Ramos (cell line): ENCODE measurements around the gene STKLD1.
"Not testable (repeated sequence)": the region's sequence is repeated elsewhere in the genome, so short reads cannot be mapped to it uniquely, and the experiment has no call there.

Source experiments
- in situ Hi-C: fragments of 300-500 bp; cut with MboI; formaldehyde crosslinking; loops from one replicate; pipeline ENCODE4 v1.14.3; 2022; ENCODE audit warnings: low sequenced_read_pairs; ENCODE audit not compliant: unreplicated experiment

The STKLD1 gene

GRCh38 chr9:133430244-133430643 is 54.1 kb downstream of the STKLD1 start:
- in situ Hi-C loops: no loop called here

DNA sequence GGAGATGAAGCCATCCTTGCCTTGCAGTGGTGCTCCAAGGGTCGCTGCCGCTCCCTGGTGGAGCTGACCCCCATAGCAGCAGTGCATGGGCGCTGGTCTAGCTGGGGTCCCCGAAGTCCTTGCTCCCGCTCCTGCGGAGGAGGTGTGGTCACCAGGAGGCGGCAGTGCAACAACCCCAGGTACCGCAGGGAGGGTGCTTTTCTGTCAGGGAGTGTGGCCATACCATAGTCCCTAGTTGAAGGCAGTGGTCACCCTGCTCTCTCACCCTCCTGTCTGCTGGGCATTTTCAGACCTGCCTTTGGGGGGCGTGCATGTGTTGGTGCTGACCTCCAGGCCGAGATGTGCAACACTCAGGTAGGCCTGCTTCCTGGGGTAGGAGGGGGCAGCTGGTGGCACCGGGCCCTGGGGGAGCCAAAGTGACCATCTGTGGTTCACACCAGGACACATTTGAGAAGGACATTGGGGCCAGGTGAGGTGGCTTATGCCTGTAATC is 57.2 kb downstream of the STKLD1 start:
- in situ Hi-C loops: no loop called here

DNA sequence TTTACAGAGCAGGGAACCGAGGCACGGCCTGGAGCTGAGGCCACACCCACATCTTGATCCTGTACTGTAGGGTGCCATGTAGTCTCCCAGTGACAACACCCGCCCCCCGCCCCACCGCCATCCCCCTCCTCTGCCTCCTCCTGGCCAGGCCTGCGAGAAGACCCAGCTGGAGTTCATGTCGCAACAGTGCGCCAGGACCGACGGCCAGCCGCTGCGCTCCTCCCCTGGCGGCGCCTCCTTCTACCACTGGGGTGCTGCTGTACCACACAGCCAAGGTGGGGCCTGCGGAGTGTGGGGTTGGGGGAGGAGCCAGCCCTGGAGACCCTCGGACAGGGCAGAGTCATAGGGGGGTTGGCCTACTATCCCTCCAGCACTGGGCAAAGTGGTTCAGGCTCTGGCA is 60.5 kb downstream of the STKLD1 start:
- in situ Hi-C loops: no loop called here

- in situ Hi-C loops: no loop called here
Measured at GRCh38 chr9:133437753-133438531, 61.8 kb downstream of the STKLD1 start.

DNA sequence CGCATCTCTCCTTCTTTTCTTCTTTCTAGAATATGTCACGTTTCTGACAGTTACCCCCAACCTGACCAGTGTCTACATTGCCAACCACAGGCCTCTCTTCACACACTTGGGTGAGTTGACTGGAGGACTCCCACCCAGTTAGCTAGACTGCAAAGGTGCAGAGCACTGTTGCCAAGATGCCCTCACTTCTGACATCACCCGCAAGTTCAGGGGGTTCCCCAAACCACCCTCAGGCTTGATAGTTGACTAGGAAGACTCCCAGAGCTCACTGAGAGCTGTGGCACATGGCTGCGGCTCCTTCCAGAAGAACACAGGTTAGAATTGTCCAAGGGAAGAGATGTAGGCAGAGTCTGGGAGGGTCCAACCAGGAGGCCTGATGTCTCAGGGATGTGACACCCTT is 63.2 kb downstream of the STKLD1 start:
- in situ Hi-C loops: no loop called here

DNA sequence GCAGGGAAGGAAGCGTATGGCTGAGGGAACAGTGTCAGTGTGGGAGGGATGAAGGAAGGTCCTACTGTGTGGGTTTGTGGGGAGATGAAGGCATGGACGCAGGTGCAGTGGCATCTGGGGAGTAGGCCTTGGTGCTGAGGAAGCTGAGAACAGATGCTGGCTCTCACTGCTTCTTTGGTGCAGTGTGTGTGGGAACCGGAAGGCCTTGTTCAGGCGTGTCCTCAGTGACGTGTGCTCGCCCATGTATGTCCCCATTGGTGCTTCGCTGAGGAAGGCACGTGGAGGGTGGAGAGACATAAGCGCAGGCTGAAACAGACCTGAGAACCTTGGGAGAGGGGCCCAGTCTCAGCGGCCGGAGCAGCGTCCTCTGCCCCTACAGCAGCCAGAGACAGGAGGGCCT is 64.7 kb downstream of the STKLD1 start:
- in situ Hi-C loops: no loop called here

DNA sequence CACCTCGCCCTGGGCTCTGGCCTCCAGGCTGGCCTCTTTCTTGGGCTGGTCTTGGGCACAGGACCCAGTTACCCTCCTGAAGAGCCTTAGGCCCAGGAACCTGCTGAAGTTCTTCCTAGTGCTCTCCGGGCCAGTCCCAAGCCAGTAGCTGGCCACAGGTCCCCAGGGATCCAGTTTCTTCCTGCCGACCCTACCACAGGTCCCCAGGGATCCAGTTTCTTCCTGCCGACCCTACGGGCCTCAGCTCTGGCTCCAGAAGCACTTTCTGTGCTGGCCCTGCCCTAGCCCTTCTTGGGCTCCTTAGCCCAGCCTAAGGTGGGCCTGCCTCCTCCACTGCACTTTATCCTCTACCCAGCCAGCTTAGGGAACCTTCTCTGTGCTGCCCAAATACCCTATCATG is 65.4 kb downstream of the STKLD1 start:
- in situ Hi-C loops: no loop called here

DNA sequence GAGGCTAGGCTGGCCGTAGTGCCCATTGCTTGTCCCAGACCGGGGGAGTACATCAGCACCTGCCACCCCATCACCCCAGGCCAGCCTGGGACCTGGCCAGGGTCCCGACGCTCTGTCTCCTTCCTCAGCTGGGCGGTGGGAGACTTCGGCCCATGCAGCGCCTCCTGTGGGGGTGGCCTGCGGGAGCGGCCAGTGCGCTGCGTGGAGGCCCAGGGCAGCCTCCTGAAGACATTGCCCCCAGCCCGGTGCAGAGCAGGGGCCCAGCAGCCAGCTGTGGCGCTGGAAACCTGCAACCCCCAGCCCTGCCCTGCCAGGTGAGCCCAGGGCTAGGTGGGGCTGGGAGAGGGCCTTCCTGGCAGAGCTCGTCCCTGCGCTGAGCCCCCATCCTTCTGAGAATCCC is 67.1 kb downstream of the STKLD1 start:
- in situ Hi-C loops: no loop called here

GRCh38 chr9:133443982-133444381 is 67.8 kb downstream of the STKLD1 start:
- in situ Hi-C loops: no loop called here

DNA sequence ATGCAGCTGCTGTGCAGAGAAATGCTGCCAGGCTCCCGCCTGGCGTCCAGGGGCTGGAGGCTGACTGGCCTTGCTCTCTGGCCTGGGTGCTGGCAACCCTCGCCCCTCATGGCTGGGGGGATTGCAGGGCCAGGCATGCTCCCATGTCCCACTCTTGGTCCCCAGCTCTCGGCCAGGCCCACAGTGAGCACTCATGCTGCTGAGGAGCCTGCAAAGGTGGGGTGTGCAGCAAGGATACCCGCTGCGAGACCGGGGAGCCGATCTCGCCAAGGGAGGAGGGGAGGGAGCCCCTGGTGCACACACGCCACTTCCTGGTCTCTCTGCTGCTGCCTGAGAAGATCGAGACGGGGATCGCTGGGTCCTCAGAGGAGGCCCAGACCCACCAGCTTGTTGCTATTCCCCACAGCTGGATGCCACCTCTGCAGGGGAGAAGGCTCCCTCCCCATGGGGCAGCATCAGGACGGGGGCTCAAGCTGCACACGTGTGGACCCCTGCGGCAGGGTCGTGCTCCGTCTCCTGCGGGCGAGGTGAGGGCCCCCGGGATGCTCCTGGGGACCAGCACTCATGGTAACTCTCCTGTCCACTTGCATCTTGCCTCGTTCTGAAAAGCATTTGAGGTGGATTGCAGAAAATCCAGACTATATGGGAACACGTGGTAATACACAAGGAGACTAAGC is 69.3 kb downstream of the STKLD1 start:
- in situ Hi-C loops: no loop called here

DNA sequence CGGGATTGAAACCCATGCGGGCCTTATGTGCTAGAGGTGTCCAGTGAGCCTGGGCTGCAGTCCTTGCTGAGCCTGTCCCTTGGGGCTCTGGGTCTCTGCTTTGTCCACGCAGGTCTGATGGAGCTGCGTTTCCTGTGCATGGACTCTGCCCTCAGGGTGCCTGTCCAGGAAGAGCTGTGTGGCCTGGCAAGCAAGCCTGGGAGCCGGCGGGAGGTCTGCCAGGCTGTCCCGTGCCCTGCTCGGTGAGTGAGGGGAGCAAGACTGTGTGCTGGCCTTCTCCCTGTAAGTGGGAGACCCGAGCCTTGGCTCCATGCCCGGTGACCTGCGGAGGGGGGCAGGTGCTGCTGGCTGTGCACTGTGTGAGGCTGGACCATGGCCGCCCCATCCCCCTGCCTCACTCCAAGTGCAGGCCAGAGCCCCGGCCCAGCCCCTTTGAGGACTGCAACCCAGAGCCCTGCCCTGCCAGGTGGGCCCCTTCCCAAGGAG is 72.4 kb downstream of the STKLD1 start:
- in situ Hi-C loops: no loop called here

DNA sequence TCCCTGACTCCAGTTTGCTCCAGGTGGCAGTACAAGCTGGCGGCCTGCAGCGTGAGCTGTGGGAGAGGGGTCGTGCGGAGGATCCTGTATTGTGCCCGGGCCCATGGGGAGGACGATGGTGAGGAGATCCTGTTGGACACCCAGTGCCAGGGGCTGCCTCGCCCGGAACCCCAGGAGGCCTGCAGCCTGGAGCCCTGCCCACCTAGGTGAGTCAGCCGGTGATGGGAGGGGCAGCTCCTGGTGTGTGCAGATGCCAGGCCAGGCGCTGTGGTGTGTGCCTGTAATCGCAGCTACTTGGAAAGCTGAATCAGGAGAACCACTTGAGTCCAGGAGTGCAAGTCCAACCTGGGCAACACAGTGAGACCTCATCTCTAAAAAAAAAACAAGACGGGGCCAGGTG is 73.6 kb downstream of the STKLD1 start:
- in situ Hi-C loops: no loop called here

- in situ Hi-C loops: not testable (repeated sequence)
Measured at GRCh38 chr9:133451865-133452264, 75.7 kb downstream of the STKLD1 start.

- in situ Hi-C loops: no loop called here
Measured at GRCh38 chr9:133452562-133452961, 76.4 kb downstream of the STKLD1 start.

GRCh38 chr9:133453651-133454050 is 77.5 kb downstream of the STKLD1 start:
- in situ Hi-C loops: no loop called here

DNA sequence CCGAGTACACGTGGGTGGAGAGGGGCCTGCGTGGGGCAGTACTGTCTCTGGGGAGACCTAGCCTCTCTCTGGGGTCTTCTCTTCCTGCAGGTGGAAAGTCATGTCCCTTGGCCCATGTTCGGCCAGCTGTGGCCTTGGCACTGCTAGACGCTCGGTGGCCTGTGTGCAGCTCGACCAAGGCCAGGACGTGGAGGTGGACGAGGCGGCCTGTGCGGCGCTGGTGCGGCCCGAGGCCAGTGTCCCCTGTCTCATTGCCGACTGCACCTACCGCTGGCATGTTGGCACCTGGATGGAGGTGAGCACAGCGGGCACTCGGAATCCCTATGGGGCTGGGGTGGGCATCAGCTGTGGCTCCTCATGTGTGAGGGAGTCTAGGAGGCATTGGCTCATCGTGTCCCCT is 78.2 kb downstream of the STKLD1 start:
- in situ Hi-C loops: no loop called here

GRCh38 chr9:133454943-133455673 is 78.9 kb downstream of the STKLD1 start:
- in situ Hi-C loops: no loop called here
